Liver (tissue), 9 donors: ENCODE data around the gene DDX31. TPM values are rescaled to one million over a fixed set of nuclear protein-coding genes. Genes with fewer than 3 reads are reported as not detected.

Source experiments
- DNase-seq: peaks from one replicate; pipeline ENCODE4 v3.0.0-alpha.2; 2017; ENCODE audit warnings: low spot score
- H3K27ac ChIP-seq, 2 donors: one replicate each; pipeline ENCODE4 v1.7.0; 2013; ENCODE audit warnings: inconsistent platforms in 2 of 2, low read length in 2 of 2, control low read depth in 1 of 2, low read depth in 1 of 2, mild to moderate bottlenecking in 1 of 2
- H3K27me3 ChIP-seq, 4 donors: one replicate each; pipeline versions ENCODE4 v1.6.1 to v1.7.0; 2013; ENCODE audit warnings: low read length in 3 of 4, inconsistent platforms in 1 of 4, mild to moderate bottlenecking in 1 of 4, moderate library complexity in 1 of 4; ENCODE audit not compliant: control insufficient read depth in 4 of 4, insufficient read depth in 4 of 4
- H3K36me3 ChIP-seq, 4 donors: one replicate each; pipeline versions ENCODE4 v1.6.1 to v1.7.0; 2013; ENCODE audit warnings: low read length in 3 of 4, mild to moderate bottlenecking in 3 of 4, low read depth in 1 of 4, moderate library complexity in 1 of 4; ENCODE audit not compliant: control insufficient read depth in 4 of 4, insufficient read depth in 3 of 4
- H3K4me1 ChIP-seq, 4 donors: one replicate each; pipeline versions ENCODE4 v1.6.1 to v1.7.0; 2013; ENCODE audit warnings: low read length in 3 of 4, mild to moderate bottlenecking in 3 of 4, moderate library complexity in 1 of 4; ENCODE audit not compliant: control insufficient read depth in 4 of 4, insufficient read depth in 4 of 4
- H3K4me3 ChIP-seq, 3 donors: one replicate each; pipeline versions ENCODE4 v1.6.1 to v1.7.0; 2013; ENCODE audit warnings: low read length in 3 of 3, control low read depth in 1 of 3, low read depth in 1 of 3, mild to moderate bottlenecking in 1 of 3
- H3K9ac ChIP-seq, 2 donors: one replicate each; pipeline ENCODE4 v1.7.0; 2013; ENCODE audit warnings: low read length in 2 of 2, mild to moderate bottlenecking in 2 of 2, moderate library complexity in 2 of 2, control low read depth in 1 of 2, low read depth in 1 of 2
- H3K9me3 ChIP-seq, 4 donors: one replicate each; pipeline versions ENCODE4 v1.6.1 to v1.7.0; 2013; ENCODE audit warnings: low read length in 3 of 4; ENCODE audit not compliant: control insufficient read depth in 4 of 4
- ATF3 ChIP-seq: IDR thresholded peaks from 2 replicates; pipeline ENCODE4 v1.6.1; 2016; ENCODE audit warnings: antibody characterized with exemption
- EGR1 ChIP-seq, 2 donors: IDR thresholded peaks; 2 replicates each; pipeline ENCODE4 v1.6.1; 2016 to 2018; ENCODE audit warnings: antibody characterized with exemption in 2 of 2, low read depth in 2 of 2
- FOXA1 ChIP-seq: IDR thresholded peaks from 2 replicates; pipeline ENCODE4 v1.6.1; 2016; ENCODE audit warnings: antibody characterized with exemption
- FOXA2 ChIP-seq: IDR thresholded peaks from 2 replicates; pipeline ENCODE4 v1.6.1; 2016; ENCODE audit warnings: antibody characterized with exemption
- GABPA ChIP-seq, 2 donors: IDR thresholded peaks in 1 of 2; conservative IDR thresholded peaks in 1 of 2; 2 replicates each; pipeline ENCODE4 v1.6.1; 2016; ENCODE audit warnings: antibody characterized with exemption in 2 of 2, mild to moderate bottlenecking in 1 of 2, moderate library complexity in 1 of 2
- HNF4A ChIP-seq, 2 donors: conservative IDR thresholded peaks; 2 replicates each; pipeline ENCODE4 v1.6.1; 2016; ENCODE audit warnings: antibody characterized with exemption in 2 of 2, mild to moderate bottlenecking in 2 of 2
- HNF4G ChIP-seq: IDR thresholded peaks from 2 replicates; pipeline ENCODE4 v1.6.1; 2016; ENCODE audit warnings: antibody characterized with exemption
- JUND ChIP-seq, 2 donors: IDR thresholded peaks; 2 replicates each; pipeline ENCODE4 v1.6.1; 2016; ENCODE audit warnings: antibody characterized with exemption in 2 of 2
- NR2F2 ChIP-seq: IDR thresholded peaks from 2 replicates; pipeline ENCODE4 v1.6.1; 2016; ENCODE audit warnings: antibody characterized with exemption
- RAD21 ChIP-seq, 2 donors: IDR thresholded peaks; 2 replicates each; pipeline ENCODE4 v1.6.1; 2016; ENCODE audit warnings: antibody characterized with exemption in 2 of 2, mild to moderate bottlenecking in 2 of 2
- RXRA ChIP-seq, 2 donors: IDR thresholded peaks; 2 replicates each; pipeline ENCODE4 v1.6.1; 2017 to 2018; ENCODE audit warnings: antibody characterized with exemption in 2 of 2, mild to moderate bottlenecking in 1 of 2
- SP1 ChIP-seq: IDR thresholded peaks from 2 replicates; pipeline ENCODE4 v1.6.1; 2018; ENCODE audit warnings: antibody characterized with exemption, mild to moderate bottlenecking
- TAF1 ChIP-seq: conservative IDR thresholded peaks from 2 replicates; pipeline ENCODE4 v1.6.1; 2016; ENCODE audit warnings: antibody characterized with exemption, mild to moderate bottlenecking
- YY1 ChIP-seq: IDR thresholded peaks from 2 replicates; pipeline ENCODE4 v1.6.1; 2016; ENCODE audit warnings: antibody characterized with exemption, mild to moderate bottlenecking
- WGBS: extraction: QIAGEN DNeasy Blood & Tissue Kit; methylation state at CpG from one replicate; pipeline ENCODE4 v1.1.7; 2013; 5-methylcytosine and 5-hydroxymethylcytosine counted together
- polyA plus RNA-seq, 2 donors: library from polyadenylated mRNA; stranded (reverse) in 1 of 2; unstranded in 1 of 2; fragments of 200-250 nt in 1 of 2; fragments of >200 nt in 1 of 2; fragmentation: Nextera tagmentation in 1 of 2; extraction: Ambion mirVana in 1 of 2; gene quantifications; one replicate each; pipeline versions ENCODE4 v1.2.1 to v1.2.3, GENCODE V29; 2013 to 2015
- total RNA-seq, 2 donors: library from RNA; depleted of rRNA; stranded (reverse); fragments of >200 nt; gene quantifications; one replicate each; pipeline ENCODE4 v1.2.3, GENCODE V29; 2014
- TF ChIP-seq, protein P1 (sequence below): IDR thresholded peaks from 2 replicates; pipeline ENCODE4 v1.6.1; 2016; ENCODE audit warnings: antibody characterized with exemption, mild to moderate bottlenecking
- TF ChIP-seq, protein P2 (sequence below): IDR thresholded peaks from 2 replicates; pipeline ENCODE4 v1.6.1; 2016; ENCODE audit warnings: antibody characterized with exemption
- TF ChIP-seq, protein P3 (sequence below): IDR thresholded peaks from 2 replicates; pipeline ENCODE4 v1.6.1; 2016; ENCODE audit warnings: antibody characterized with exemption
- TF ChIP-seq, protein P4 (sequence below): fragments of 150-350 bp; IDR thresholded peaks from 2 replicates; pipeline ENCODE4 v1.5.1; 2017; ENCODE audit warnings: improper control_type of control experiment, low read depth, low read length; ENCODE audit not compliant: missing input control
- donor health status: healthy.
- donor health status: healthy.
- donor health status: healthy.
- donor health status: healthy.
- donor health status: healthy.

Gene DDX31
- total and polyA plus RNA-seq, 4 donors: 2.5 to 9.6 (median 4.5) TPM

DNA sequence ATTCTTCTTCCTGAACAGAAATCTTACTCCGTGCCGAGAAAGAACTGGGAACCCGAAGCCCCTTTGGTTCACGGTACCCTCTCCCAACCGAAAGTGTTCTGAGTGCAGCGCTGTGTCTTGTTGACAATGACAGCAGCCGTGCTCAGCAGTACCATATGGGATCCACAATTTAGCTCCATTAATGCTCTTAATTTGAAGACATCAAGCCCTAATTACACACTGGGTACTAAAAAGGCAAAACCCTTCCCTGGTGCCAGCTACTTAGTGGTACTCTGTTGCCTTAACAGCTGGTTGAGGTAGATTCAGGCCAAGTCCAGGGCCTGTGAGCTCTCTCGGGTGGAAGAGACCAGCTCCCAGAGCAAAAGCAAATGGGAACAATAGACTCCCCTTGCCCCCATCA lies 24.5 kb downstream of the DDX31 start:
- no peaks in the 10 kb centered on the region for H3K27me3 ChIP-seq
- no peak overlapping the region for H3K4me3 ChIP-seq
- WGBS: 98% methylated on average over 8 of the region's 8 CpGs
- H3K4me1 ChIP-seq: no peaks in the 10 kb centered on the region
- no peak overlapping the region for H3K9ac ChIP-seq
- H3K27ac ChIP-seq: no peak overlapping the region
- TF ChIP-seq RAD21 (IDR thresholded peaks at IDR 0.05) (no peak), YY1 (no peak), ATF3 (no peak), FOXA2 (no peak), JUND (IDR thresholded peaks at IDR 0.05) (no peak), SP1 (no peak), HNF4G (no peak), EGR1 (IDR thresholded peaks at IDR 0.05; ENCODE audit: low read depth in 2 of 2) (no peak), TAF1 (no peak), HNF4A (conservative IDR thresholded peaks at IDR 0.05) (no peak), GABPA (IDR thresholded peaks at IDR 0.05 in 1 of 2, conservative IDR thresholded peaks at IDR 0.05 in 1 of 2) (no peak), RXRA (IDR thresholded peaks at IDR 0.05) (no peak), NR2F2 (no peak), FOXA1 (no peak)
- TF ChIP-seq, protein P1, sequence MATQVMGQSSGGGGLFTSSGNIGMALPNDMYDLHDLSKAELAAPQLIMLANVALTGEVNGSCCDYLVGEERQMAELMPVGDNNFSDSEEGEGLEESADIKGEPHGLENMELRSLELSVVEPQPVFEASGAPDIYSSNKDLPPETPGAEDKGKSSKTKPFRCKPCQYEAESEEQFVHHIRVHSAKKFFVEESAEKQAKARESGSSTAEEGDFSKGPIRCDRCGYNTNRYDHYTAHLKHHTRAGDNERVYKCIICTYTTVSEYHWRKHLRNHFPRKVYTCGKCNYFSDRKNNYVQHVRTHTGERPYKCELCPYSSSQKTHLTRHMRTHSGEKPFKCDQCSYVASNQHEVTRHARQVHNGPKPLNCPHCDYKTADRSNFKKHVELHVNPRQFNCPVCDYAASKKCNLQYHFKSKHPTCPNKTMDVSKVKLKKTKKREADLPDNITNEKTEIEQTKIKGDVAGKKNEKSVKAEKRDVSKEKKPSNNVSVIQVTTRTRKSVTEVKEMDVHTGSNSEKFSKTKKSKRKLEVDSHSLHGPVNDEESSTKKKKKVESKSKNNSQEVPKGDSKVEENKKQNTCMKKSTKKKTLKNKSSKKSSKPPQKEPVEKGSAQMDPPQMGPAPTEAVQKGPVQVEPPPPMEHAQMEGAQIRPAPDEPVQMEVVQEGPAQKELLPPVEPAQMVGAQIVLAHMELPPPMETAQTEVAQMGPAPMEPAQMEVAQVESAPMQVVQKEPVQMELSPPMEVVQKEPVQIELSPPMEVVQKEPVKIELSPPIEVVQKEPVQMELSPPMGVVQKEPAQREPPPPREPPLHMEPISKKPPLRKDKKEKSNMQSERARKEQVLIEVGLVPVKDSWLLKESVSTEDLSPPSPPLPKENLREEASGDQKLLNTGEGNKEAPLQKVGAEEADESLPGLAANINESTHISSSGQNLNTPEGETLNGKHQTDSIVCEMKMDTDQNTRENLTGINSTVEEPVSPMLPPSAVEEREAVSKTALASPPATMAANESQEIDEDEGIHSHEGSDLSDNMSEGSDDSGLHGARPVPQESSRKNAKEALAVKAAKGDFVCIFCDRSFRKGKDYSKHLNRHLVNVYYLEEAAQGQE: no peak
- TF ChIP-seq, protein P2, sequence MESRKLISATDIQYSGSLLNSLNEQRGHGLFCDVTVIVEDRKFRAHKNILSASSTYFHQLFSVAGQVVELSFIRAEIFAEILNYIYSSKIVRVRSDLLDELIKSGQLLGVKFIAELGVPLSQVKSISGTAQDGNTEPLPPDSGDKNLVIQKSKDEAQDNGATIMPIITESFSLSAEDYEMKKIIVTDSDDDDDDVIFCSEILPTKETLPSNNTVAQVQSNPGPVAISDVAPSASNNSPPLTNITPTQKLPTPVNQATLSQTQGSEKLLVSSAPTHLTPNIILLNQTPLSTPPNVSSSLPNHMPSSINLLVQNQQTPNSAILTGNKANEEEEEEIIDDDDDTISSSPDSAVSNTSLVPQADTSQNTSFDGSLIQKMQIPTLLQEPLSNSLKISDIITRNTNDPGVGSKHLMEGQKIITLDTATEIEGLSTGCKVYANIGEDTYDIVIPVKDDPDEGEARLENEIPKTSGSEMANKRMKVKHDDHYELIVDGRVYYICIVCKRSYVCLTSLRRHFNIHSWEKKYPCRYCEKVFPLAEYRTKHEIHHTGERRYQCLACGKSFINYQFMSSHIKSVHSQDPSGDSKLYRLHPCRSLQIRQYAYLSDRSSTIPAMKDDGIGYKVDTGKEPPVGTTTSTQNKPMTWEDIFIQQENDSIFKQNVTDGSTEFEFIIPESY: no peak
- TF ChIP-seq, protein P3, sequence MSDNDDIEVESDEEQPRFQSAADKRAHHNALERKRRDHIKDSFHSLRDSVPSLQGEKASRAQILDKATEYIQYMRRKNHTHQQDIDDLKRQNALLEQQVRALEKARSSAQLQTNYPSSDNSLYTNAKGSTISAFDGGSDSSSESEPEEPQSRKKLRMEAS: no peak
- TF ChIP-seq, protein P4, sequence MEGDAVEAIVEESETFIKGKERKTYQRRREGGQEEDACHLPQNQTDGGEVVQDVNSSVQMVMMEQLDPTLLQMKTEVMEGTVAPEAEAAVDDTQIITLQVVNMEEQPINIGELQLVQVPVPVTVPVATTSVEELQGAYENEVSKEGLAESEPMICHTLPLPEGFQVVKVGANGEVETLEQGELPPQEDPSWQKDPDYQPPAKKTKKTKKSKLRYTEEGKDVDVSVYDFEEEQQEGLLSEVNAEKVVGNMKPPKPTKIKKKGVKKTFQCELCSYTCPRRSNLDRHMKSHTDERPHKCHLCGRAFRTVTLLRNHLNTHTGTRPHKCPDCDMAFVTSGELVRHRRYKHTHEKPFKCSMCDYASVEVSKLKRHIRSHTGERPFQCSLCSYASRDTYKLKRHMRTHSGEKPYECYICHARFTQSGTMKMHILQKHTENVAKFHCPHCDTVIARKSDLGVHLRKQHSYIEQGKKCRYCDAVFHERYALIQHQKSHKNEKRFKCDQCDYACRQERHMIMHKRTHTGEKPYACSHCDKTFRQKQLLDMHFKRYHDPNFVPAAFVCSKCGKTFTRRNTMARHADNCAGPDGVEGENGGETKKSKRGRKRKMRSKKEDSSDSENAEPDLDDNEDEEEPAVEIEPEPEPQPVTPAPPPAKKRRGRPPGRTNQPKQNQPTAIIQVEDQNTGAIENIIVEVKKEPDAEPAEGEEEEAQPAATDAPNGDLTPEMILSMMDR: no peak
- no peaks in the 10 kb centered on the region for H3K9me3 ChIP-seq
- no peak for DNase-seq
- H3K36me3 ChIP-seq: peaks cover 14 to 82% (median 58%) of the 10 kb centered on the region in 4 donors
